HG02588 (cell line): ENCODE measurements around the gene SNCA.

Experiments used
- ATAC-seq: cut with Tn5 transposase; IDR thresholded peaks from one replicate; pipeline ENCODE4 v1.9.1; 2021; ENCODE audit warnings: mild to moderate bottlenecking, moderate library complexity; ENCODE audit not compliant: unreplicated experiment

SNCA gene

DNA sequence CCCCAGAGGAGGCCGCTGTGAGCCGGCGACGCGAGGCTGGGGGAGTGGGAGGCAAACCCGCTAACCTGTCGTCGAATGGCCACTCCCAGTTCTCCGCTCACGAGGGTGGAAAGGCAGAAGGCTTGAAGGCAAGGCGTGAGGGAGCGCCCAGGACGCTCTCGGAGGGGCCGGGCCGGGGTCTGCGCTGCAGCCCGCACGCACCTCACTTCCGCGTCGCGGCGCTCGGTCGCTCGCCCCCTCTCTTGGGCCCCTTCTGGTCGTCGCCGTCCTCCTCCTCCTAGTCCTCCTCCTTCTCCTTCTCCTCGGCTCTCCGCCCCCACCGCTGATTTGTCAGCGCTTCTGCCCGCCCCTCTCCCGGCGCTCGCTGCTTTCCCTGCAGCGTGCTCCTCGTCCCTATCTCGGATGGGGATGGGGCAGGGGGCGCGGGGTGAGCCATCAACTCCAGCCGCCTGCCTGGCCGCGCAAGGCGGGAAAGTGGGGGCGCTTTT is at the start of gene SNCA:
Gene SNCA (minus strand): TSS at position 265 of the 488 bp plus-strand sequence. CDS start 1,494 bp downstream, outside the sequence.
- no peak for ATAC-seq

DNA sequence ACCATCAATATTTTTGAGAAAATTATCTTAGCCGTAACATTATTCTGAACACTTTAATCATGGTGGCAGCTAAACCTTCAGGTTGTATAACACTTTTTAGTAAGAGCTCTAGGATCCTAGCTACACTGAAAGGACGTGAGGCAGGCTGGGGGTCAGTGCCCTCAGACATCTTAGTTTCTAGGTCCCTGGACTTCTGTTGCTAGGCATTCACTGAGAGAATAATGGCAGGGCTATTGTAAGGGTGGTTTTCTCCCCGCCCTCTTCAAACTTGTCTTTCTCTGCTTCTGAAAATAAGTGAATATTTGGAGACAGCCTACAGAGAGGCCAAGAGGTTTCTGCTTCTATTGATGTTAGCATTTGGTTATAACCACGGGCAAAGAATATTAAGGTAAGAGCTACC is 42.3 kb upstream of the SNCA start:
- ATAC-seq = no peak

DNA sequence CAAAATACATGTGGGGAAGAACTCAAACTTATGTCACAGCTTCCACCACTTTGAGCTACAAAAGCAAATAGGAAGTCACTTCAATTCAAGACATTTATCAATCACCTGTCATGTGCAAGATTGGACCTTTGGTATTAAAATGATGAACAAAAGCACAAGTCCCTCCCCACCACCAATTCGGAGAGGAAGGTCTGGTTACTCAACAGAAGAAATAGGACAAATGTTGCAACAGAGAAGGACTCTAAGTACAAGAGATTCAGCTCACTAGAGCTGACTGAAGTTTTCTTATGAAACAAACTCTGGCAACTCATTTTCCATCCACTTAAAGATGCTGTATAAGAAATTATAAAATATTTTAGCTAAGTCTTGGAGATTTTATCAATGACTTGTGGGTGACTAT is 41.6 kb upstream of the SNCA start:
- no peak for ATAC-seq

DNA sequence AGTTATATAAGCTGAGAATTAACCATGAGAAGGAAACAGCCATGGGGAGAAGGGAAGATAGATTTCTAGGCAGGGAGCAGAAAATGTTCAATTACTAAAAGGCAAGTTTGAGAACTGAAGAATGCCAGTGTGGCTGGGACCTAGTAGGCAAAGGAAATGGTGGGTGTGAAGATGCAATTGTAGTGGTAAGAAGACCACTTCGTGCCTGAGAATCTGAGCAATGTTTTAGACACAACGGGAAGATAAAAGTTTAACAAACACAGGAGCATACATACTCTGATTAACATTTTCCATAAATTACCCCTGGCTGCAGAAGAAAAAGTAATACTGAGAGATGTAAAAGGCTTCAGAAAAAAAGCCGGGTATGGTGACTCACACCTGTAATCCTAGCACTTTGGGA is 39.6 kb upstream of the SNCA start:
- ATAC-seq = no peak

DNA sequence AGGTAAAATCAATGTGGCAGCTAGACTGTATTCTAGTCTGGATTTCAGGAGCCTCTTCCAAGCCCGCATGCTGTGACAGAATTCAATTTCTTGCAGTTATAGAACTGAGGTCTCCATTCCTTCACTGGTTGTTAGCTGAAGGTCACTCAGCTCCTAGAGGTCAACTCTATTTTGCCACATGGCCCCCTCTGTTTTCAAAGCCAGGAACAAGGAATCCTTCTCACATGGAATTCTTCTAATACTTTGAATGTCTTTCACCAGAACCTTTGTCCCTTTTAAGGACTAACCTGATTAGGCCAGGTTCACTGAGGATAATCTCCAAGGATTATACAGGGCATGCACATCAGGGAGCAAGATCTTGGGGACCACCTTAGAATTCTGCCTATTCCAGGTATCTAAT is 34.2 kb upstream of the SNCA start:
- no peak for ATAC-seq

DNA sequence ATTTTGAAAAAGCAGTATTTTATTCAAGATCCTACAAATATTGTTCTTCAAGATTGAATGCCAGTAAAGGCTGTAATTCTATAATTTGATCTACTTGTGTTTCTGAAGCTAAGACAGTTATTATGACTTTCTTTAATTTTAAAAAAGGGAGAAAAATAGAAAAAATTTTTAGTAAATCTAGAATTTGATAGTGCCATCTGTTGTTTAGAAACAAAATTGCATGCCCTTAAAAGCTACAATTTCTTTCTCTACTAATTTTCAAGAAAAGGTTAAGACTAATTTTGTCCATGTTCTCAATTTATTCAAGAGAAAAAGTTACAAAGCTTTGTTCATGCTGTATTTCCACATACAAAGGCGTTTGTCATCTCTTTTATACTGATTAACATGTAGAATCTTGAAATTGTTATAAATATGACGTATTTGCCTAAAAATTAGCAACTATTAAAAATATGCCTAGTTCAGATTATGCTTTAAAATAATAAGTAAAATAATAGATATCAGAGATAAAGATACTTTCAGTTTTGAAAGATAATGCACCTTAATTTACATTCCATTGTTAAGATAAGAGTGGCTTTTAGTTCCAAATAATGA is 32.1 kb upstream of the SNCA start:
- no peak for ATAC-seq

DNA sequence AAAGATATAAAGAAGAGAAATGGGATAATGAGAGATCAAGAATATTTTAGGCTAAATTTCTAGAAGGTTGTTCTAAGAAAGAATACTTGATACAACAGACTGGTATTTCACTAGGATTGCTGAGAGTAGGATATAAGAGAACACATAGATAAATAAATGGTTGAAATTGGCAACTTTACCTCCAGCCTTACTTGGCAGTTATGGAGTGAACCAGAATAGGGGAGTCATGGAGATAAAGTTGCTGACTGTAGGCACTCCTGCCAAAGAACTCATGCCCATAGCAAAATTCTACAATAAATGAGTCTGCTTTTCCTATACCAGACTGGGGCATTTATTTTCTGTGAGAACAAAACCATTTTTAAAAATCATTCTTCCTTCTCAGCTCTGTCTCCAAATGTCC is 31.3 kb upstream of the SNCA start:
- no peak for ATAC-seq

DNA sequence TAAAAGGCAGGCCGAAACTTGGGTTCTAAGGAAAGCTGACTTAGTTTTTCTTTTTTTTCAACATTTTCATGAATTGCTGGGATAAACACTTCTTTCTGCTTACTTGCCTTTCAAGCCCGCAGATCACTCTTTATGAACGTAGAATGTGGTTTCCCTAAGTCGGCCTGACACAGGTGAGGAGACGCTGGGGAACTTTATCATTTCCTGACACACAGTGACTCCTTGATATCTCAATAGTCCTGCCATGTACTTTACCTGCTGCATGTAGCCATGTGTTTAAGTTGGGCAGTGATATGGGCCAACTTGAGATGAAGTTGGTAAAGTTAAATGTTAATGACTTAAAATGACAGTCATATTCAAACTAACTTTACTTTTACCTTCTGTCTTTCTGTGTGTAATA is 26.6 kb upstream of the SNCA start:
- ATAC-seq = no peak

DNA sequence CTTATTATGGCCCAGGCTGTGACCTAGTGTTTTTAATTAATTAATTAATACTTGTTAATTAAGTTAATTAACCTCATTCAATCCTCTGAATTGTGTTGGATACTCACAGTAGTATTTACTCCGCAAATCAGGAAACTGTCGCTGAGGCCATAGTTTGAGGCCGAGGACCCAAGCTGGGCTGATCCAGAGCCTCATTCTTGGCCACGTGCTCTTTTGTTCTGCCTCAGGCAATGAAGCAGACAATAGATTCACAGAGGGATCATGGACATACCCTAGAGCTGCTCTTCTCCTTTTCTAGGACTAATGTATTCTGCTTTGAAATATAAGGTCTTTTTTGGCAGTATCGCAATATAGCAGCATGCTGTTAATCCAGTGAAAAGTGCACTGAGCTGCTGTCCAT is 24.0 kb upstream of the SNCA start:
- no peak for ATAC-seq

DNA sequence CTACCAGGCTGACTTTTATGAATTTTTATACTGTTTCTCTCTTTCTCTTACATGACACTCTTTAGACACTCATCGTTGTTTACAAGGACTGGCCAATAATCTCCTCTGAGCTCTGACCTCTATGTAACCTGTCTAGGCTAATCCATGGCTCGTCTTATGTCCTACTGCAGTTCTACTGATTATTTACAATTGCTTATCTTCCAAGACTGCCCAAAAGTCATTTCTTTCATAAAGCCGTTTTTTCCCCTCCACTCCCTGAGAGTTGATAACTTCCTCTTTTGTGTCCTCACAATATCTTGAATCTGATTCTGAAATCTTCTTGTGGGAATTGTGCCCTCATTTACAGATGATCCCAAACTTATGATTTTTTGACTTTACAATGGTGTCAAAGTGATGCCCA is 18.3 kb upstream of the SNCA start:
- no peak for ATAC-seq

DNA sequence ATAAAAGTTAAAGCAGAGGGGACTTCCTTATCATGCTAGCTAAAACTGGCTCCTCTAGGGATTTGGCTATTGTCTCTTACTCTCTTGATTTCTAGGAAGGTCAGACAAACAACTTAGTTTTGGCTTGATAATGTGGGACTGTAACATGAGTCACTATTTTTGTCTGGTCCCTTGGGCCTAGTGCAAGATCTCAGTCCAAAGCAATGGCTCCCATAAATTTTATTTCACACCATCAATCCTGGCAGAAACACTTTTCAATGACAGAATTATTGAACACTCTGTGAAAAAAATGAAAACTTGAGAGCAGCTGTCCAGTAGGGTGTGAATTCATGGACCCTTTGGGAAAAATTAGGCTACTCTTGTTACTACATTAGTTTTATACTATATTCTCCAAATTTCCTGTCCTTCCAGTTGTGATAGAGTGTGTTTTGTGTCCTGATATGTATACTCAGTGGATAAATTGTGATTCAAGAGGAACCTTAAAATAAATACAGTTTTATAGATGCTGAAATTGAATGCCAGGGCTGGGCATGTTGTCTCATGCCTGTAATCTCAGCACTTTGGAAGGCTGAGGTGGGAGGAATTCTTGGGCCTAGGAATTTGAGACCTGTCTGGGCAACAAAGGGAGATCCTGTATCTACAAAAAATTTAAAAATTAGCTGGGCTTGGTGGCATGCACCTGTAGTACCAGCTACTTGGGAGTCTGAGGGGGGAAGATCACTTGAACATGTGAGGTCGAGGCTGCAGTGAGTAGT is 10.8 kb upstream of the SNCA start:
- no peak for ATAC-seq

DNA sequence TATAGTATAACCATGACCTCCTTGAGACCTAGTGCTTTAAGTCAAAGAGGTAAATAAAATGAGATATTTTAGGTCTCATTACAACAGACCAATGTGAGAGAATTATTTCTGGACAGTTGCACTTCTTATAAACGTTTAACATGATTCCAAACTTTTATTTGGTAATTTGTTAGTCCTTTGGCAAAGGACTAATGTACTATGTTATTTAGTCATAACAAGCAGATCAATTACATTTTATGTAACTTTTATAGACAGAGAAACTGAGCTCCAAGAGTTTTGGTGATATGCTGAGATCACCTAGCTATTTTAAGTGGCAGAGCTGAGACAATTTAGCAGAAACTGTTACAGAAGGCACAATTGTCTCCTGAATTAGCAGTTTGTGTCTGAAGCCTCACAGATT is 2.6 kb upstream of the SNCA start:
- no peak for ATAC-seq

DNA sequence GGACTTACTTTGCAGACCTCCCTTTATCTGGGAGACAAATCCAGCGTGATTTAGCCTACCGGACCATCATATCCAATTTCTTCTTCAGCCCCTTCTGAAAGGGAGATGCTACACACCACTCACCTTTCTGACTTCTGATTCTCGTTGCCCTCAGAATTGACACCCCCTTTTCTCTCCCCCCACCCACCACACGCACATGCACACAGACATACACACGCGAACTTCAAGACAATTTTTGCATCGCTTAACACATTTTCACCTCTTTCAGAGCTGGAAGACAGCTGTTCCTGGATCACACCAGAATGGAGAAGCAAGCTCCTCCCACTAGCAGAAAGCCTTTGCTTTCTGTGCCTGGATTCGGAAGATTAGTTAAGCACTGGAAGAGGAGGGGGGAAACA is 1.0 kb upstream of the SNCA start:
- no peak for ATAC-seq

DNA sequence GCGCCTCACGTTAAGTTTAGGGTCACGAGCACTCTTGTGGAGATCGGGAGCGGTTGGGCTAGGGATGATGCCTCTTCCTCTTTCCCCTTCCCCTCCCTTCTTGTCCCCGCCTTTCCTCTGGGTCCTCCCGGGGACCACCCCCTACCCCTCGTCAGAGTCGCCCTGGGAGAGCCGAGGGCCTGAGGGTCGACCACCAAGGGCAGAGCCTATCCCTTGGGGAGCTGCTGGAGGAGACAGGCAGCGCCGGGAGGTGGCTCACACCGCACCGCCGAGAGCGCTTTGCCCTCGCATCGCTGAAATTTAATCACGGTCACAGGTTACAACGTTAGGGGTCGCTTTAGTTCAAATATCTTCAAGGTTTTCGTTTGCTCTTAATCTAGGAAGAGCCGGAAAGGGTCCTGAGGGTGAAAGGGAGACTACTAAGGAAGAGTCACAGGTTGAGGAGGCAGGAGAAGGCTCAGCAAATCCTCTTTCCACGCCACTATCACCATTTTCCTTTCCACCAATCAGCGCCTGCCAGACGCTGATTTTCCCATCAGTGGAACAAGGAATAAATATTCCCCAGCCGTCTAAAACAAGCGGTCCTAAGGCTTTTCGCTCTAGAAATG is 528 bp upstream of the SNCA start:
- no peak for ATAC-seq

DNA sequence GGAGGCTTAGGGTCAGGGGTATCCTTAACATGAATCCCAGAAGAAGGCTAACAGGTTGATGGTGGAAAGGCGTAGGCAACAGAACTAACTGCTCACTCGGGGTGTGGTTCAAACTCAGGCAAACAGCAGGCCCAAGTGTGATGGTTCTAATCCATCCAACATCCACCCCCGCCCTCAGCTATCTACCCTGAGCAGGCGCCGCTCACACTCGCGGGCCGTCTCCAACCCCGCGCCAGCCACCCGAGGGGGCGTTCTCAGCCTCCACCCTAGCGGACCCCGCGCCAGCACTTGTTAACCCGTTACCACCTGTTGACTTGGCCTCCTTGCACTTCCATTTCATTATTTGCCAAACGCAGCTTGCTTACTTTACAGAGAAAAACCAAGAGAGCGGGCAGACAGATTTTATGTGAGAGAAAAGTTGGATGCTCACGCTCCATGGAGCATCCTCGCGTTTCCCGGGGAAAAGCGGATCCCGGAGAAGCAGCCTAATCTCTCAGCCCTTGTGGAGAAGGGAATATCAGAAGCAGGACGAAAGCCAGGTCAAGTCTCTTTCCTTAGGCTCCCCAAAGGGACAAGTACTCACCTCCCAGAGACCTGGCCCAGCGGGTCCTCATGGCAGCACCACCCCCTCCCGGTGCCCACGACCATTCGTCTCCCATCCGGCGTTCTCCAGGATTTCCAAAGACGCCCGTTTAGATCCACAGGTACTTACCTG is 773 bp downstream of the SNCA start:
- no peak for ATAC-seq

DNA sequence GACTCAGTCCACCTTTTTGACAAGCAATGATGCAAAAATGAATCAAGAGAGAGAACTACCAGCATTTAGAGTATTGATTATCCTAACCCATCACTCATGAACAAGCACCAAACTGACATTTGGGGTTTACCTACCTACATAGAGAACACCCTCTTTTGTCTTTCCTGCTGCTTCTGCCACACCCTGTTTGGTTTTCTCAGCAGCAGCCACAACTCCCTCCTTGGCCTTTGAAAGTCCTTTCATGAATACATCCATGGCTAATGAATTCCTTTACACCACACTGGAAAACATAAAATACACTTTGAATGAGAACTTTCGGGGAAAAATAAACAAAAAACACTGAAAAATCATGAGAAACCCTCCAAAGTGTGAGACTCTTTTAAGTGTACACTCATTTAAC is 1.5 kb downstream of the SNCA start:
- no peak for ATAC-seq

DNA sequence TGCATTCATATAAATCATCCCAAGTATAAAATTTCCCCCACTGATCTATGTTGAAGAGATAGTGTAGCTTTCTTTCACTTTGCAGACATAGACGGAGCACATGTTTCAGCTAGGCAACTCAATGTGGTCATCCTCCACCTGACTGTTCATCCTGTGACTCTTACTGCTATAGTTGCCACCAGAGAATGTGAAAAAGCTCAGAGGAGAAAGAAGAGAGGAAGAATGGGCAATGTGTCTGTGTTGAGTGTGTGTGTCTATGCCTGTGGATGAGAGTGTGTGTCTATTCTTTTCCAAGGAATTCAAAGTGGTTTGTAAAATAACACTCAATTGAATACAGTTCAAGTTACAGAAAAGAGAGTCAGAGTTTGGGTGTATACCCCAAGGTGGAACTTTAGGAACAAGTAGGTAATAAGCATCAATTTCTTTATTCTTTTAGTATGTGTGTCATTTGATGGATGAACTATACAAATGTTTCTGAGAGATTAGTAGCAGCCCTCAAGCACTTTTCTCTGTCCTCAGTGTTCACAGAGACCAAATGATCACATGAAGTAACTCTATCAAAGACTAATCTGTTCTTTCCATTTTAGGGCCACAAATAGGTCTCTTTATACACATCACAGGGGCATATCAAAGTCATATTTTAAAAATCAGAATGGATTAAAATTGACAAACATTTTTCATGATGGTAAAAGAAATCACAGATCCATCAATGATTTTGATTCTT is 2.3 kb downstream of the SNCA start:
- ATAC-seq = no peak

DNA sequence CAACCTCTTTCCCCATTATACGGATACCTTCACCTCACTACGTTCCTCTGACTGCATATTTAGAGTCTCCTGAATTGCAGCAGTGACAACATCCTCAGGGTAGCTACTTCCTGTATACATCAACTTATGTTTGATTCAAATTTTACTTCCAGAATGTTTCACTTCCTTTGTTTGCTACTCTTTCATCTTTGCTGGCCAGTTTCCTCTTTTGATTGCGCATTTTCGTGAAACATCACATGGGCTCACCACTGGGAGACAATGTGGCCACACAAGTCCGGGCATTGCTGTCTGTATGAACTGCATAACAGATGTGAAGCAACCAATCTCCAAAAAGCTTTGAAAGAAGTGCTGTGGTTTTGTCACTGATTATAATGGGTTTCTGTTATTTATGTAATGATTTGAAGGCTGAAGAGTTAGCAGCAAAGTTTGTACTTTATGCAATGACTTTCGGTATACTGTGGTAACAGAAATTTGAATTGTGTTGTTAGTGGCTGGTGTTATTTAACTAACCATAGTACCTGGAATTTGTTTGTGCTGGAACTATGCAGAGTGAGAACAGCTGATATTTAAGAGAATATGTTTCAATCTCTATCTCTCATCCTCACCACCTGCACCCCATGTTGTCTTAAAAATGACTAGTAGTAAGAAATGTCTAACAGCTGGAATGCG is 7.4 kb downstream of the SNCA start:
- ATAC-seq = peak; percentile 65

DNA sequence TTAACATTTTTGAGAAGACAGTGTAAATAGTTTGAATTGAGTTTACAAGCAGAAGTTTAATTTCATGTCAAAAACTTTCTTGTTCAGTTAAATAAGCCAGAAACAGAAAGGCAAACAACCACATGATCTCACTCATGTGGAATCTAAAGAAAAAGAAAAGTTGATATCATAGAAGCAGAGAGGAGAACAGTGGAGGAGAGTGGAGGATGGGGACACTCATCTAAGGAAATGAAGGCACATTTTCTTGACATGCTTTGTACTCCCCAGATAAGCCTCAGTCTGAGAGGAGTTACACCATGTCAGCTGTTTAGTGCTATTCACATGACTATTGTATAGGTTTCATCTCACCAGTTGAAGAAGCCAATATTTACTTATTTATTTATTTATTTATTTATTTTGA is 13.5 kb downstream of the SNCA start:
- no peak for ATAC-seq

DNA sequence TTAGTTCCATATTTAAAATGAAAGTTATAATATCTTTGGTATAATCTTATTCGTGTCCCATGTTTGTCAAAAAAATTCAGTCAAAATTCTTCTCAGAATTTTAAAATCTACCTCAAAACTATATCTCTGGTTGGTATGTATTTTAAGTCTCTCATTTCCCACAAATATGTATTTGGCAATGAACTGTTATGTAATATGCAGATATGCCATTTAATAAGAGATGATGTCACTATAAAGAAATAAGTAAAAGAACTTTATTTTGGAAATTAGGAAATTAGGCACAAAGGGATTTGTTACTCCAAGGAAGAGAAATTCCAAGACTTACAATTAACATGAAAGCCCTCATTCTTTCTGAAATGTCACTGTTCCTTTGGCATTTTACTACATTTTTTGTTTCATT is 15.3 kb downstream of the SNCA start:
- no peak for ATAC-seq
